DOHH2 (cell line): ENCODE data around the gene ACIN1.

ENCODE experiments used
- CTCF ChIP-seq: fragments of 200-600 bp; sonication (generic); IDR thresholded peaks from one replicate; pipeline ENCODE4 v1.5.1; 2014; ENCODE audit warnings: antibody characterized with exemption, mild to moderate bottlenecking, low read depth, low read length; ENCODE audit not compliant: poor library complexity, severe bottlenecking
- EZH2phosphoT487 ChIP-seq: fragments of 200-600 bp; sonication (generic); IDR thresholded peaks from 2 replicates; pipeline ENCODE4 v1.6.1; 2017; ENCODE audit warnings: borderline replicate concordance, mild to moderate bottlenecking, antibody characterized with exemption, low read length, moderate library complexity, mixed read lengths

- no peak for TF ChIP-seq EZH2phosphoT487
- no peak for TF ChIP-seq CTCF
These were observed 25.5 kb downstream of the ACIN1 start for GRCh38 chr14:23069413-23069806.
